Measurements from ENCODE around the gene FMN1.
A peak's percentile ranks its signal among the peaks of the same experiment; 100 is the strongest.

The FMN1 gene

GRCh38 chr15:32944431-32944830 lies 250.1 kb downstream of the FMN1 start:
- no peak for DNase-seq (ENCODE audit: low read depth, low spot score)
- no peak overlapping the region for H3K4me3 ChIP-seq (ENCODE audit: low read depth, low read length)
- CTCF ChIA-PET = interaction anchor here (1.1 to 2.1 kb wide), 4 partner anchors 11 to 100 kb away, joined by 3 to 8 read pairs (median 5); no protein-coding TSS in a partner anchor
- TF ChIP-seq CTCF (IDR thresholded peaks at IDR 0.05; ENCODE audit: insufficient read depth, low read length, missing control alignments) = no peak
- POLR2A ChIA-PET = no interaction called here

- POLR2A ChIA-PET = no interaction called here
- H3K4me3 ChIP-seq (ENCODE audit: low read depth, low read length) = no peak overlapping the region
- peak; percentile 16 for DNase-seq (ENCODE audit: low read depth, low spot score)
- CTCF ChIA-PET = interaction anchor here (0.8 to 2.1 kb wide), 4 partner anchors 13 to 99 kb away, joined by 3 to 8 read pairs (median 4); no protein-coding TSS in a partner anchor
- no peak for TF ChIP-seq CTCF (IDR thresholded peaks at IDR 0.05; ENCODE audit: insufficient read depth, low read length, missing control alignments)
Observed at GRCh38 chr15:32943711-32944110, 250.8 kb downstream of the FMN1 start.

DNA sequence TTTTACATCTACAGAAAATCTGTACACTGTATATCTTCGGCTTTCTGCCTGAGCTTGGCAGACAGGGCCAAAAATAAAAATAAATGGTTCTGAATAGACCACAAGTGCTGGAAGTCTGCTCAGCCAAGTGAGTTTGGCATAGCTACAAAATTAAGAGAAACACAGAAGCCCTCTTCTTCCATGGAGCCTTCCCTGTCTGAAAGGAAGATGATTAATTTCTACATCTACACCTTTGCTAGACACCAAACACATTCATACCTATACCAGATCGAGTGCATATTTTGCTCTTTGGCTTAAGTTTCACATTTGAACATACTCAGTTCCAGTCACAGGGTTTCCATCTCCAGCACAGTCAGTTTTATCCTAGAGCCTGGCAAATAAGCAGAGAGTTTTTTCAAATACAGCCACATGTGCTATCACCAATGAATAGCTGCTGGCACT lies 252.1 kb downstream of the FMN1 start:
- DNase-seq (ENCODE audit: low read depth, low spot score) = no peak
- TF ChIP-seq CTCF (IDR thresholded peaks at IDR 0.05; ENCODE audit: insufficient read depth, low read length, missing control alignments) = no peak
- ChIA-PET CTCF (interaction anchor here (0.7 to 1.5 kb wide), 3 partner anchors 10 to 31 kb away, joined by 3 to 4 read pairs (median 3); no protein-coding TSS in a partner anchor), POLR2A (no interaction called here)
- H3K4me3 ChIP-seq (ENCODE audit: low read depth, low read length) = no peak overlapping the region

GRCh38 chr15:32941823-32942222 lies 252.7 kb downstream of the FMN1 start:
- TF ChIP-seq CTCF (IDR thresholded peaks at IDR 0.05; ENCODE audit: insufficient read depth, low read length, missing control alignments) = no peak
- DNase-seq (ENCODE audit: low read depth, low spot score) = no peak
- no peak overlapping the region for H3K4me3 ChIP-seq (ENCODE audit: low read depth, low read length)
- ChIA-PET CTCF (interaction anchor here (0.7 to 1.8 kb wide), 6 partner anchors 11 to 279 kb away, joined by 3 to 5 read pairs (median 3); no protein-coding TSS in a partner anchor), POLR2A (no interaction called here)

DNA sequence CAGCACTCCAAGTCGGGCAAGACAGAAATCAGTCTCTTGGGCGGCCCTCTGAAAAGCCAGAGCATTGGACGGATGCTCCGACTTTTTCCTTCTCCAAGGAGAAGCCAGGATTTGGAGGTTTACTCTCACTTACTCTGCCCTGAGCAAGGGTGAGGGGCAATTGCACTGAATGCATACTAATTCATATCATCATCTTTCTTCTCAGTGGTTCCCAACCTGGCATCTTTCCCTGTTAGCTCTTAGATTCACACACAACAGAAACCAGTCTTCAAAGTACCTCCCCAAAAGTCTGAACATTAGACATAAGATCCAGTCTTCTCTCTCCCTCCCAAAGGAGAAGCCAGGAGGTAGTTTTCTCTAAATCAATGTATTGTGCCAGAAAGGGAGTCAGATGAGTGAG lies 257.5 kb downstream of the FMN1 start:
- no peak overlapping the region for H3K4me3 ChIP-seq (ENCODE audit: low read depth, low read length)
- DNase-seq (ENCODE audit: low read depth, low spot score) = no peak
- TF ChIP-seq CTCF (IDR thresholded peaks at IDR 0.05; ENCODE audit: insufficient read depth, low read length, missing control alignments) = no peak
- POLR2A ChIA-PET = no interaction called here
- CTCF ChIA-PET = interaction anchor here (1.1 to 1.9 kb wide), 13 partner anchors 10 to 288 kb away, joined by 3 to 15 read pairs (median 5); no protein-coding TSS in a partner anchor

DNA sequence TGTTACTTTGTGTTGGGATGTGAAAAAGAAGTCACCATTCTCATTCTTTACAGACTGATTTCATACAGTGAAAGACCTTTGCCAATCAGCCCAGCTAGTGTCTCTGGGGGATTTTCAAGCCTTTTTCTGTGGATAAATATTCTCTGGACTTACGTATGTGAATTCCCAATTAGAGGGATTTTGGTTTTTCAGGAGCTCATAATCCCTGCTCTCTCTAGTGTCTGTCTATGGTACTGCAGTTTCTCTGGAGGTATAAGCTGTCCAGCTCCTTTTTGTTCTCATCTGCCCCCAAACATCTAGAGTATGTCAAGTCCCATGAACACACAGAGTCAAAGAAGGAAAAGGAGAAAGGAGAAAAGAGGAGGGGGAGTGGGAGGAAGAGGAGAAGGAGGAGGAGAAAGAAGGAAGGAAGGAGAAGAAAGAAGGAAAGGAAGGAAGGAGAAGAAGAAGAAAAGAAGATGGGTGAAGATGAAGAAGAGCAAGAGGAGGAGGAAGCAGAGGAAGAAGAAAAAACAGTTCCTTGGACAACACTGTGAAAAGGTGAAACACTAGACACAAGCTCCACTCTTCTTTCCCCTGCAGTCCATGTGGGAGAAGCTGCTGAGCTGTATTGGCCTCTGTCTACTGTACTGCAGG lies 258.1 kb downstream of the FMN1 start:
- no peak overlapping the region for H3K4me3 ChIP-seq (ENCODE audit: low read depth, low read length)
- ChIA-PET CTCF (interaction anchor here (0.7 to 1.9 kb wide), 17 partner anchors 10 to 287 kb away, joined by 3 to 15 read pairs (median 4); no protein-coding TSS in a partner anchor), POLR2A (no interaction called here)
- DNase-seq (ENCODE audit: low read depth, low spot score) = no peak
- no peak for TF ChIP-seq CTCF (IDR thresholded peaks at IDR 0.05; ENCODE audit: insufficient read depth, low read length, missing control alignments)
